ENCODE measurements around the gene RBM38. TPM values are rescaled to one million over a fixed set of nuclear protein-coding genes. Genes with fewer than 3 reads are reported as not detected.

Gene RBM38
- total RNA-seq, 2 experiments from 2014 or later = 60.3 to 63.1 TPM

DNA sequence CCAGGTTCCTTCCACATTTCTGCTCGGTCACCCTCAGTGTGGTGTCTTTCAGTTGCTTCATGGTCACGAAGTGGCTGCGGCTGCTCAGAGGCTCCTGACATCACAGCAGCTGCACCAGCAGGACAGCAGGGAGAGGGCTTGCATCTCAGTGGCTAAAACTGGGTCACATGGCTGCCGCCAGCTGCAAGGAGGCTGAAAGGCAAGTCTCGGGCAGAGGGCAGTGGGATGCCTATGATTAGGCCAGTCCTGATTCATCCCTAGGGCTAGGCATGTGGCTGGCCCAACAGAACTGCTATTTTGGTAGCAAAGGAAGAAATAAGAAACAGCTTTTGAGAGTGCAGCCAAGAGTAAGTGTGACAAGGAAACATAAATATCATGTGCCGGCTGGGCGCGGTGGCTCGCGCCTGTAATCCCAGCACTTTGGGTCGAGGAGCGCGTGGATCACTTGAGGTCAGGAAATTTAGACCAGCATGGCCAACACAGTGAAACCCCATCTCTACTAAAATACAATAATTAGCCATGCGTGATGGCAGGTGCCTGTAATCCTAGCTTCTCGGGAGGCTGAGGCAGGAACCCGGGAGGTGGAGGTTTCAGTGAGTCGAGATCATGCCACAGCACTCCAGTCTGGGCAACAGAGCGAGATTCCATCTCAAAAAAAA, 46.6 kb downstream of the RBM38 start:
- Mint-ChIP-seq H3K4me1 (ENCODE audit: low read depth) (peaks cover 34% of the 10 kb centered on the region), H3K27ac (no peak overlapping the region), H3K36me3 (ENCODE audit: low read depth) (no peaks in the 10 kb centered on the region), H3K27me3 (ENCODE audit: low read depth) (no peaks in the 10 kb centered on the region), H3K4me3 (no peak overlapping the region), H3K9me3 (no peaks in the 10 kb centered on the region)
- no peak for DNase-seq
- CTCF ChIA-PET = no interaction called here
- intact Hi-C loops (cut with micrococcal nuclease) = no loop called here

GRCh38 chr20:57438552-57438951, 47.4 kb downstream of the RBM38 start:
- intact Hi-C loops (cut with micrococcal nuclease) = no loop called here
- no peak for DNase-seq
- CTCF ChIA-PET = interaction anchor here (0.7 kb wide), 1 partner anchor 195 kb away, joined by 3 read pairs; no protein-coding TSS in a partner anchor
- no peak overlapping the region for H3K27ac Mint-ChIP-seq
- H3K4me3 Mint-ChIP-seq = no peak overlapping the region
- H3K9me3 Mint-ChIP-seq = no peaks in the 10 kb centered on the region
- H3K36me3 Mint-ChIP-seq (ENCODE audit: low read depth) = no peaks in the 10 kb centered on the region
- H3K4me1 Mint-ChIP-seq (ENCODE audit: low read depth) = peaks cover 27% of the 10 kb centered on the region
- H3K27me3 Mint-ChIP-seq (ENCODE audit: low read depth) = no peaks in the 10 kb centered on the region

DNA sequence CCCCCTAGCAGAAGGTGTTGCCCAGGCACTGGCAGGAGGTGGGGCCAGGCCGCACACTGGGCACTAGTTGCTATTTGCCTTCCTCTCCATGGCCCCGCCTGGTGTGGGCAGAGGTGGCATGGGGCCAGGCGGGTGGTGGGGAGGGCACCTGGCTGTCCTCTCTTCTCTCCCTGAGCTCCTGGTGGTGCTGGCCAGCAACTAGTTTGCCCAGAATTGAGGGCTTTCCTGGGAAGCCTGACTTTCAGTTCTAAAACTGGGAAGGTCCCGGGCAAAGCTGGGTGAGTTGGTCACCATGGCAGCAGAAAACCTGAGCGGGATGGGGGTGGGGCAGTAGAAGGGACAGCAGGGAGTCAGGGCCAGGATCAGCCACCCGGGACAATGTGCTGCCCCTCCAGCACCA, 48.2 kb downstream of the RBM38 start:
- CTCF ChIA-PET = no interaction called here
- H3K36me3 Mint-ChIP-seq (ENCODE audit: low read depth) = no peaks in the 10 kb centered on the region
- DNase-seq = no peak
- intact Hi-C loops (cut with micrococcal nuclease) = no loop called here
- no peaks in the 10 kb centered on the region for H3K27me3 Mint-ChIP-seq (ENCODE audit: low read depth)
- H3K4me3 Mint-ChIP-seq = no peak overlapping the region
- H3K27ac Mint-ChIP-seq = no peak overlapping the region
- H3K9me3 Mint-ChIP-seq = no peaks in the 10 kb centered on the region
- peaks cover 18% of the 10 kb centered on the region for H3K4me1 Mint-ChIP-seq (ENCODE audit: low read depth)

DNA sequence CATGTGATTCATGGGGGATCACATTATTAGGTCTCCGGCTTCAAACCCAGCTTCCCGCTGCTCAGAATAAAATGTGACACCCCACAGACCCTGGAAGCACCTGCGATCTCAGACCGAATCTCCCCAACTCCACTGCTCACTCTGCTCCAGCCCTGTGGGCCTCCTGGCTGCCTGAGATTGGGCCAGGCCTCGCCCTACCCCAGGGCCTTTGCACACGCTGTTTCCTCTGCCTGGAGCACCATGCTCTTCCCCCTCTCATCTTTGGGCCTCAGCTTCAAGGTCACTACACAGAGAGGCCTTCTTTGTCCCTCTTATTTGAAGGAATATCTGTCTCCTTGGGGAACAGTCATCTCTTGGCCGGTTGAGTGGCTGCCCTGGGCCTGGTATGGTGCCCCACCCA, 48.8 kb downstream of the RBM38 start:
- Mint-ChIP-seq H3K27ac (no peak overlapping the region), H3K36me3 (ENCODE audit: low read depth) (no peaks in the 10 kb centered on the region), H3K4me1 (ENCODE audit: low read depth) (peaks cover 12% of the 10 kb centered on the region), H3K27me3 (ENCODE audit: low read depth) (no peaks in the 10 kb centered on the region), H3K9me3 (no peaks in the 10 kb centered on the region), H3K4me3 (no peak overlapping the region)
- no peak for DNase-seq
- CTCF ChIA-PET = no interaction called here
- intact Hi-C loops (cut with micrococcal nuclease) = no loop called here

DNA sequence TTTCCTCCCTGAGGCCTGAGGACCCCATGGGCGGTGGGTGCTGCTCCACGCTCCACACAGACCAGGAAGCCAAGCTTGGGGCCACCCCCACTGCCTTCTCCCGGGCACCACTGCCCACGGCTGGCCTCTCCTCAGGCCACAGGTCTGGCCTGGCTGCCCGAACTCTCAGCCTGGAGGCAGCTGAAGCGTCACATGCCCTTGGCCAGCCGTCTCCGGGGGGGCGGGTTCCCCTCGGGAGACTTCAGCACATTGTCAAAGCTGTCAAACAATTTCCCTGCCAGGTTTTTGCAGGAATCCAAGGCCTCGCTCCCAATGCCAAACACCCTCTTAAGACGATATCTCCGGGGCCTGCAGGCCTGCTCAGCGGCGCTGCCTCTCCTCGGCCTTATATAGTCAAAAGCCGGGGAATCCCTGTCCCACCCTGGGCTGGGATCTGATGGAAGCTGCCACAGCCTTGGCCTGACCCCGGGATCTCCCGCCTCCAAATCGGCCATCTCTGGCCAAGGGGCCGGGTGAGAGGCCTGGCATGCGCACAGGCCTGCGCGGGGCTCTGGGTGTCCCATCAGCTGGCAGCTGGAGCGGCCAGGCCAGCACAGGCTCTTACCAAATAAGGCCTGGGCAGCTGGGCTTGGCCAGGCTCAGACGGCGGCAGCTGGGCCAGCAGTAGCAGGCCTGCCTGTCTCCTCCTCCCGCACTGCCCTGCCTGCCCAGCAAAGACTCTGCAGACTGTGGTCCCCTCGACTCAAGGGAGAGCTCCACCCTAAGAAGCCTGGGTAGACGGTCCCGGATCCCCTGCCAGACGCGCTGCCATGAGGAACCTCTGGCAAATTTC, 49.7 kb downstream of the RBM38 start:
- Mint-ChIP-seq H3K27ac (no peak overlapping the region), H3K36me3 (ENCODE audit: low read depth) (no peaks in the 10 kb centered on the region), H3K4me1 (ENCODE audit: low read depth) (peaks cover 4% of the 10 kb centered on the region), H3K4me3 (no peak overlapping the region), H3K9me3 (no peaks in the 10 kb centered on the region), H3K27me3 (ENCODE audit: low read depth) (no peaks in the 10 kb centered on the region)
- intact Hi-C loops (cut with micrococcal nuclease) = no loop called here
- DNase-seq = no peak
- CTCF ChIA-PET = no interaction called here

GRCh38 chr20:57441510-57442154, 50.4 kb downstream of the RBM38 start:
- CTCF ChIA-PET = no interaction called here
- intact Hi-C loops (cut with micrococcal nuclease) = no loop called here
- H3K9me3 Mint-ChIP-seq = no peaks in the 10 kb centered on the region
- H3K4me3 Mint-ChIP-seq = no peak overlapping the region
- H3K36me3 Mint-ChIP-seq (ENCODE audit: low read depth) = no peaks in the 10 kb centered on the region
- H3K27ac Mint-ChIP-seq = no peak overlapping the region
- no peak for DNase-seq
- no peaks in the 10 kb centered on the region for H3K4me1 Mint-ChIP-seq (ENCODE audit: low read depth)
- no peaks in the 10 kb centered on the region for H3K27me3 Mint-ChIP-seq (ENCODE audit: low read depth)

- no peaks in the 10 kb centered on the region for H3K27me3 Mint-ChIP-seq (ENCODE audit: low read depth)
- no peak overlapping the region for H3K4me3 Mint-ChIP-seq
- H3K9me3 Mint-ChIP-seq = no peaks in the 10 kb centered on the region
- intact Hi-C loops (cut with micrococcal nuclease) = no loop called here
- H3K27ac Mint-ChIP-seq = no peak overlapping the region
- no peaks in the 10 kb centered on the region for H3K4me1 Mint-ChIP-seq (ENCODE audit: low read depth)
- DNase-seq = no peak
- CTCF ChIA-PET = no interaction called here
- no peaks in the 10 kb centered on the region for H3K36me3 Mint-ChIP-seq (ENCODE audit: low read depth)
These were observed 51.1 kb downstream of the RBM38 start for GRCh38 chr20:57442158-57442887.

DNA sequence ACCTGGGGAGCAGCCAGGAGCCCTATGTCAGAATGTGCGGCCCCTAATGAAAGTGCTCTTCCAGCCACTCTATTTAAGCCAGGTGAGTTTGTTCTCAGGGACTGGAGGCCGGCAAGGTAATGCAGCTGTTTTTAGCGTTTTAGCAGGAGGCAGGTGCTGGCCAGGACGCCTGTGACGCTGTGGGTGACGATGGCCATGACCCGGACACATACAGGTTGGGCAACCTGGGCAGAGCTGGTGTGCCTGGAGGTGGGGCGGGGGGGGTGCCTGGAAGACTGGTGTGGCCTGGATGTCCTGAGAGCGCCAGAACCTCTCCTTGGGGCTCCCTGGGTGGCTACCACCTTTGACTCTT, 51.7 kb downstream of the RBM38 start:
- Mint-ChIP-seq H3K4me1 (ENCODE audit: low read depth) (no peaks in the 10 kb centered on the region), H3K36me3 (ENCODE audit: low read depth) (no peaks in the 10 kb centered on the region), H3K27ac (no peak overlapping the region), H3K4me3 (no peak overlapping the region), H3K9me3 (no peaks in the 10 kb centered on the region), H3K27me3 (ENCODE audit: low read depth) (no peaks in the 10 kb centered on the region)
- no peak for DNase-seq
- intact Hi-C loops (cut with micrococcal nuclease) = no loop called here
- CTCF ChIA-PET = no interaction called here

DNA sequence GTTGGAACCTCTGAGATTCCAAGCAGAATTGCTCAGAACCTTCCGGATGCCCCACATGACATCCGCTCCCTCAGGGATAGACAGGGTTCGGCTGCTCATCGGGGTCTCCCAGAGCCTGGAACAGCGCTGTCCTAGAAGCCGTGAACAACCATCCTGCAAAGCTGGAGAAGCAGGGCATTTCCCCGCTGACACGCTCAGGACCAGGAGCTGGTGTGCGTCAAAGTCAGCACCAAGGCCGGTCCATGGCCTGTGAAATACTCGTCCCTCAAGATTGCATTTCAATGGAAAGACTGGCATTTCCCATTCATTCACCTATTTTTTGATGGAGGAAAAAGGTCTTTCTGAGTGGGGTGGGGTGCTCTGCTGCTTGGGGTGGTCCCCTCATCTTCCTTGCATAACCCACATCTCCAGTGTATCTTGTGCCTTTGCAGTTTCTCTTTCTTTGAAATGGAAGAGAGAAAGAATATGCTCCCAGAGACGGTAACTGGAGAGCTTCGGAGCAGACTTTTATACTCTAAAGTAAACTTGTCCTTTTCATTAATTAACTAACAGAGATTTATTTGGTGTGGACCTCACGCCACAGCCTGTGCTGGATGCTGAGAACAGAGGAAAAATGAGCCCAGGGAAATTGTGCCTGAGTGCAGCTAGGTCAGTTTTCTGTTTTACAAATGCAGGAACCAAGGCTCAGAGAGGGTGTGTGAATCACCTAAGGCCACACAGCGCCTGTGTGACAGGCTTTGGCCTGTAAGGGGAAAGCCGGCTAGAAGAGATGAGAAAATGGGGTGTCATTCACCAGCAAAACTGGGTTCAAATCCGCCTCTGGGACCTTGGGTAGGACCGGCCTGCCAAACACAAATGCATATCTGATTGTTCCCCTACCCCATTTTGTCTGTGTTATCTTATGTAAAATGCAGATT, 52.4 kb downstream of the RBM38 start:
- Mint-ChIP-seq H3K4me3 (no peak overlapping the region), H3K27ac (no peak overlapping the region), H3K4me1 (ENCODE audit: low read depth) (no peaks in the 10 kb centered on the region), H3K36me3 (ENCODE audit: low read depth) (no peaks in the 10 kb centered on the region), H3K27me3 (ENCODE audit: low read depth) (no peaks in the 10 kb centered on the region), H3K9me3 (no peaks in the 10 kb centered on the region)
- CTCF ChIA-PET = interaction anchor here (0.7 kb wide), 1 partner anchor 10 kb away, joined by 3 read pairs; no protein-coding TSS in a partner anchor
- DNase-seq = no peak
- intact Hi-C loops (cut with micrococcal nuclease) = no loop called here

DNA sequence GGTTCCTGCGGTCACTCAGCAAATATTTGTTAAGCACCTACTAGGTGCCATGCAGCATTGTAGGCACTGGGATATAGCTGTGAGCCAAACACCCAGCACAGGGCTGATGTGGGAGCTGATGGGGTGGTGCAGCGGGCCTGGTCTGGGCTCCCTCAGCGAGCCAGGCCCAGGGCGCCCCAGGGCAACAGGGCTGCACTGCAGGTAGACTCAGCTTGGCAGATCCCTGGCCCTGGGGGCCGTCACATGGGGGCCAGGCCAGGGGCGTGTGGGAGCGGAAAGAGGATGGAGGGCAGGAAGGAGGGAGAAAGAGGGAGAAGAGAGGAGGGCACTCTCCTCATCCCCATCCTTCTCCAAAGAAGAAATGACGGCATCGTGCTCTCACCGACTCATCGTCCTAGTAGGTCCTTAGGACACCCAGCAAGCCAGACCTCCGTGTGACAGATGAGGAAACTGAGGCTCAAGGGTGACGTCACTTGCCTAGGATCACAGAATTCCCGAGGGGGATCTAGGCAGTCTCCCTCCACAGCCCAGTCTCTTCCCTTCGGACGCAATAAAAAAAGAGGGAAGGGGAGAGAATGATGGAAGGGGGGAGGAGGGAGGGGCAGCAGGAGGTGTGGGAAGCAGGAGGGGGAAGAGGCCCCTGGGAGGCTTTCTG, 53.3 kb downstream of the RBM38 start:
- no peak overlapping the region for H3K27ac Mint-ChIP-seq
- H3K27me3 Mint-ChIP-seq (ENCODE audit: low read depth) = no peaks in the 10 kb centered on the region
- DNase-seq = no peak
- no peaks in the 10 kb centered on the region for H3K9me3 Mint-ChIP-seq
- no peak overlapping the region for H3K4me3 Mint-ChIP-seq
- no peaks in the 10 kb centered on the region for H3K4me1 Mint-ChIP-seq (ENCODE audit: low read depth)
- intact Hi-C loops (cut with micrococcal nuclease) = no loop called here
- CTCF ChIA-PET = interaction anchor here (0.9 kb wide), 1 partner anchor 14 kb away, joined by 3 read pairs; no protein-coding TSS in a partner anchor
- H3K36me3 Mint-ChIP-seq (ENCODE audit: low read depth) = no peaks in the 10 kb centered on the region

DNA sequence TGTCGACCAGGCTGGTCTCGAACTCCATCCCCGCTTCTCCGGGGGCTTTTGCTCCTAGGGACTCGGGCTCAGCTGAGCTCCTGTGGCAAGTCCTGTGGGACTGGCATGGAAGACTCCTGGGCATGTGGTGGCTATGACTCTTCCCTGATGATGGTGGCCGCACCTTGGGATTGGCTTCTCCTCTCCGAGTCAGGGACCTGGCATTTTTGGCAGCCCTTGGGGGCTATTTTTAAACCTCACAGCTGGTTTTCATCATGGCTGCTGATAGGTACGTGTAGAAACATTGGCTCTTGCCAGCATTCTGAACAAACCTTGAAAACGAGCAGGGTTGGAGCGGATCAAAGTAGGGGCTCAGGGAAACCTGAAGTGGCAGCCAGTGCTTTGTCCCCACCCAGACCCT, 54.1 kb downstream of the RBM38 start:
- Mint-ChIP-seq H3K4me1 (ENCODE audit: low read depth) (peaks cover 5% of the 10 kb centered on the region), H3K4me3 (no peak overlapping the region), H3K36me3 (ENCODE audit: low read depth) (no peaks in the 10 kb centered on the region), H3K27me3 (ENCODE audit: low read depth) (no peaks in the 10 kb centered on the region), H3K27ac (no peak overlapping the region), H3K9me3 (no peaks in the 10 kb centered on the region)
- no peak for DNase-seq
- intact Hi-C loops (cut with micrococcal nuclease) = no loop called here
- CTCF ChIA-PET = interaction anchor here (0.9 kb wide), 1 partner anchor 15 kb away, joined by 3 read pairs; no protein-coding TSS in a partner anchor

All from activated naive CD4-positive, alpha-beta T cell treated with anti-CD3 and anti-CD28 coated beads for 36 hours (primary cell).